H1 (cell line): ENCODE data around the gene ZNF219. TPM values are rescaled to one million over a fixed set of nuclear protein-coding genes. Genes with fewer than 3 reads are reported as not detected.

Source experiments
- CTCF ChIA-PET: fragments of 300-600 bp; sonication (Branson Sonifier 250); formaldehyde crosslinking; loops from one replicate; lab custom pipeline; 2021; ENCODE audit not compliant: partially characterized antibody; lab: Charles Lee
- POLR2A ChIA-PET: fragments of 300-600 bp; sonication (Branson Sonifier 250); formaldehyde crosslinking; loops from one replicate; lab custom pipeline; 2021; ENCODE audit warnings: inconsistent platforms; ENCODE audit not compliant: partially characterized antibody; lab: Charles Lee
- DNase-seq, 2 experiments: peaks; one replicate each; pipeline versions ENCODE4 v3.0.0 to v3.0.0-alpha.2; 2010 to 2022; ENCODE audit warnings: low spot score in 2 of 2, low read depth in 1 of 2, mixed read lengths in 1 of 2
- FAIRE-seq: peaks from 2 replicates; lab custom pipeline; 2011; peaks lifted over from hg19 to GRCh38; lab: Jason Lieb, UNC
- H2AFZ ChIP-seq: 2 replicates; pipeline ENCODE4 v1.8.1; 2012; ENCODE audit warnings: low read length, inconsistent platforms
- H2AK5ac ChIP-seq: 2 replicates; pipeline ENCODE4 v1.6.1; 2013; ENCODE audit warnings: low read depth, low read length
- H2BK120ac ChIP-seq: replicated peaks from 2 replicates; pipeline ENCODE3; 2013; ENCODE audit warnings: low read depth, low read length, inconsistent platforms
- H2BK12ac ChIP-seq: 2 replicates; pipeline ENCODE4 v1.6.1; 2013; ENCODE audit warnings: low read depth, low read length
- H2BK15ac ChIP-seq: 2 replicates; pipeline ENCODE4 v1.6.1; 2013; ENCODE audit warnings: low read length
- H2BK20ac ChIP-seq: 2 replicates; pipeline ENCODE4 v1.6.1; 2013; ENCODE audit warnings: low read length
- H2BK5ac ChIP-seq: 2 replicates; pipeline ENCODE4 v1.6.1; 2013; ENCODE audit warnings: low read depth, low read length
- H3K14ac ChIP-seq: 2 replicates; pipeline ENCODE4 v1.6.1; 2013; ENCODE audit warnings: inconsistent platforms; ENCODE audit not compliant: insufficient read length
- H3K18ac ChIP-seq: 2 replicates; pipeline ENCODE4 v1.6.1; 2013; ENCODE audit warnings: low read length; ENCODE audit errors: extremely low read depth
- H3K23ac ChIP-seq: 2 replicates; pipeline ENCODE4 v1.6.1; 2013; ENCODE audit warnings: inconsistent platforms; ENCODE audit not compliant: insufficient read length
- H3K23me2 ChIP-seq: 2 replicates; pipeline ENCODE4 v1.6.1; 2013; ENCODE audit warnings: low read depth, low read length
- H3K27ac ChIP-seq: 2 replicates; pipeline ENCODE4 v1.6.1; 2011; ENCODE audit warnings: low read depth, low read length, inconsistent platforms
- H3K27me3 ChIP-seq, 4 experiments: replicated peaks in 1 of 4; 1 replicate in 1 of 4; 2 replicates in 3 of 4; pipeline versions ENCODE4 v1.6.1 to v1.8.1; 2011 to 2013; ENCODE audit warnings: low read length in 3 of 4, mild to moderate bottlenecking in 3 of 4, inconsistent platforms in 2 of 4, mixed read lengths in 2 of 4, moderate library complexity in 1 of 4; ENCODE audit not compliant: control insufficient read depth in 3 of 4, insufficient read depth in 3 of 4; ENCODE audit errors: extremely low read depth in 1 of 4
- H3K36me3 ChIP-seq, 4 experiments: 2 replicates each; pipeline versions ENCODE4 v1.6.1 to v1.8.1; 2011 to 2013; ENCODE audit warnings: mild to moderate bottlenecking in 4 of 4, low read length in 3 of 4, moderate library complexity in 2 of 4, control low read depth in 1 of 4, inconsistent platforms in 1 of 4; ENCODE audit not compliant: insufficient read depth in 4 of 4, control insufficient read depth in 2 of 4
- H3K4ac ChIP-seq: replicated peaks from 2 replicates; pipeline ENCODE3; 2013; ENCODE audit warnings: low read length, low read depth, mixed read lengths, inconsistent platforms; ENCODE audit not compliant: insufficient read length
- H3K4me1 ChIP-seq, 4 experiments: replicated peaks in 1 of 4; 1 replicate in 1 of 4; 2 replicates in 3 of 4; pipeline versions ENCODE4 v1.6.1 to v1.8.1; 2011 to 2013; ENCODE audit warnings: low read length in 3 of 4, inconsistent platforms in 2 of 4, mixed read lengths in 1 of 4; ENCODE audit not compliant: insufficient read depth in 4 of 4, control insufficient read depth in 3 of 4
- H3K4me2 ChIP-seq, 2 experiments: 2 replicates each; pipeline versions ENCODE4 v1.6.1 to v1.8.1; 2011 to 2013; ENCODE audit warnings: low read depth in 2 of 2, low read length in 2 of 2, control low read depth in 1 of 2, inconsistent platforms in 1 of 2, mild to moderate bottlenecking in 1 of 2; ENCODE audit not compliant: insufficient read depth in 1 of 2
- H3K4me3 ChIP-seq, 4 experiments: fragments of 200-600, 300-600 bp in 1 of 4; sonication (generic), shearing (Covaris generic), sonication (Bioruptor Twin) in 1 of 4; 2 replicates each; pipeline versions ENCODE4 v1.5.1 to v1.8.1; 2011 to 2016; ENCODE audit warnings: low read length in 4 of 4, low read depth in 3 of 4, control low read depth in 2 of 4, inconsistent platforms in 2 of 4, mild to moderate bottlenecking in 2 of 4, mixed read lengths in 1 of 4, moderate library complexity in 1 of 4; ENCODE audit not compliant: insufficient read depth in 2 of 4; ENCODE audit errors: extremely low read depth in 1 of 4
- H3K56ac ChIP-seq: replicated peaks from 2 replicates; pipeline ENCODE3; 2013; ENCODE audit warnings: low read depth, mild to moderate bottlenecking, mixed read lengths, low read length, inconsistent platforms; ENCODE audit not compliant: insufficient read length
- H3K79me1 ChIP-seq: 2 replicates; pipeline ENCODE4 v1.6.1; 2013; ENCODE audit warnings: low read depth, low read length, control low read depth
- H3K79me2 ChIP-seq, 2 experiments: 2 replicates each; pipeline versions ENCODE4 v1.6.1 to v1.8.1; 2012 to 2013; ENCODE audit warnings: low read length in 2 of 2, mild to moderate bottlenecking in 2 of 2, inconsistent platforms in 1 of 2; ENCODE audit not compliant: insufficient read depth in 2 of 2, control insufficient read depth in 1 of 2
- H3K9ac ChIP-seq, 4 experiments: replicated peaks in 1 of 4; 1 replicate in 1 of 4; 2 replicates in 3 of 4; pipeline versions ENCODE4 v1.6.1 to v1.8.1; 2011 to 2013; ENCODE audit warnings: low read depth in 3 of 4, low read length in 3 of 4, control low read depth in 2 of 4, mild to moderate bottlenecking in 2 of 4, moderate library complexity in 2 of 4, inconsistent platforms in 1 of 4; ENCODE audit errors: extremely low read depth in 1 of 4
- H3K9me3 ChIP-seq, 2 experiments: 2 replicates each; pipeline versions ENCODE4 v1.6.1 to v1.8.1; 2012 to 2013; ENCODE audit warnings: mild to moderate bottlenecking in 2 of 2, moderate library complexity in 2 of 2, control low read depth in 1 of 2, inconsistent platforms in 1 of 2, low read depth in 1 of 2, low read length in 1 of 2, mixed read lengths in 1 of 2; ENCODE audit not compliant: insufficient read depth in 2 of 2
- H4K20me1 ChIP-seq, 2 experiments: replicated peaks in 1 of 2; 2 replicates each; pipeline versions ENCODE3 to v1.8.1; 2011 to 2013; ENCODE audit warnings: inconsistent platforms in 2 of 2, low read length in 2 of 2, mild to moderate bottlenecking in 1 of 2; ENCODE audit not compliant: insufficient read depth in 2 of 2, control insufficient read depth in 1 of 2
- H4K5ac ChIP-seq: 2 replicates; pipeline ENCODE4 v1.6.1; 2013; ENCODE audit warnings: low read length, low read depth, mixed read lengths, inconsistent platforms; ENCODE audit not compliant: insufficient read length
- H4K8ac ChIP-seq: 2 replicates; pipeline ENCODE4 v1.8.0; 2013; ENCODE audit warnings: mild to moderate bottlenecking, moderate library complexity, low read length, inconsistent platforms; ENCODE audit not compliant: insufficient read depth; ENCODE audit errors: extremely low read depth
- H4K91ac ChIP-seq: replicated peaks from 2 replicates; pipeline ENCODE3; 2013; ENCODE audit warnings: low read length, mixed read lengths, inconsistent platforms; ENCODE audit not compliant: insufficient read length
- BACH1 ChIP-seq: IDR thresholded peaks from 2 replicates; pipeline ENCODE4 v1.6.1; 2012; ENCODE audit warnings: low read length, improper control_type of control experiment
- CEBPB ChIP-seq: IDR thresholded peaks from 2 replicates; pipeline ENCODE4 v1.6.1; 2012; ENCODE audit warnings: low read depth, low read length
- WGBS, 2 experiments: shearing (Covaris generic) in 1 of 2; methylation state at CpG; one replicate each; pipeline versions ENCODE4 v1.1.6 to v1.1.7; 2013 to 2015; ENCODE audit warnings: low lambda C conversion rate in 2 of 2, mixed read lengths in 2 of 2, inconsistent platforms in 1 of 2, low coverage in 1 of 2, missing lambda C conversion rate in 1 of 2; ENCODE audit not compliant: insufficient replicate concordance in 2 of 2, insufficient coverage in 1 of 2, insufficient read length in 1 of 2; ENCODE audit errors: extremely low coverage in 1 of 2, missing lambda C conversion rate in 1 of 2; 5-methylcytosine and 5-hydroxymethylcytosine counted together
- polyA plus RNA-seq, 7 experiments: library from polyadenylated mRNA; depleted of rRNA in 3 of 7; stranded (reverse) in 5 of 7; unstranded in 2 of 7; fragments of >200 nt in 5 of 7; fragments of 200-250 nt in 2 of 7; gene quantifications; 1 replicate in 5 of 7; 2 replicates in 1 of 7; 4 replicates in 1 of 7; pipeline versions ENCODE4 v1.2.1 to v1.2.3, GENCODE V29; 2011 to 2013; ENCODE audit warnings: missing spikeins in 2 of 7, mixed read lengths in 2 of 7
- total RNA-seq: library from RNA; stranded (reverse); fragmentation: NEBNext Ultra II Directional; extraction: Animal tissue kit (Norgen Biotek cat#: 25700); gene quantifications from 2 replicates; pipeline ENCODE4 v1.2.1, GENCODE V29; 2021

The ZNF219 gene
- total and polyA plus RNA-seq, 2 of the 8 experiments (the other 6 are each of a cell fraction or from before 2014, with no cell fraction given) = 113 to 160 TPM

GRCh38 chr14:21043974-21044618 is 54.4 kb downstream of the ZNF219 start:
- Histone ChIP-seq H3K18ac (no peak overlapping the region), H3K9me3 (no peaks in the 10 kb centered on the region), H3K79me2 (no peaks in the 10 kb centered on the region), H3K79me1 (no peaks in the 10 kb centered on the region), H3K23ac (no peak overlapping the region), H2BK15ac (no peak overlapping the region), H3K23me2 (0 out of 2 replicates have a peak, but pooled peaks cover under 1% of the 10 kb centered on the region), H4K8ac (no peak overlapping the region), H4K91ac (no peak overlapping the region), H3K36me3 (no peaks in the 10 kb centered on the region), H2AK5ac (no peak overlapping the region), H2BK20ac (no peak overlapping the region), H3K56ac (no peak overlapping the region), H3K4me1 (peaks cover 6 to 8% (median 7%) of the 10 kb centered on the region in 4 experiments; a peak in 6 of 7 replicates), H4K5ac (no peak overlapping the region), H3K4ac (no peak overlapping the region), H2BK5ac (no peak overlapping the region), H3K4me3 (no peak overlapping the region), H4K20me1 (no peaks in the 10 kb centered on the region), H2BK12ac (no peak overlapping the region), H3K4me2 (no peak overlapping the region), H2BK120ac (no peak overlapping the region), H3K27ac (no peak overlapping the region), H3K14ac (no peak overlapping the region), H3K9ac (no peak overlapping the region), H2AFZ (no peak overlapping the region), H3K27me3 (peaks cover 0 to 3% (median 0%) of the 10 kb centered on the region in 4 experiments; a peak in 1 of 7 replicates)
- CTCF ChIA-PET = interaction anchor here (0.7 to 7.2 kb wide), 13 partner anchors 8 to 73 kb away, joined by 3 to 371 read pairs (median 4); partner anchors contain the start of gene NDRG2
- FAIRE-seq (no peak), DNase-seq (no peak)
- POLR2A ChIA-PET = interaction anchor here (0.8 to 1.6 kb wide), 3 partner anchors 9 to 29 kb away, joined by 3 to 4 read pairs (median 3); no protein-coding TSS in a partner anchor
- 92% methylated on average over 6 of the region's 6 CpGs; no CpG with 5 or more reads in 1 of the 2 experiments for WGBS, 2 experiments
- peak; percentile 55 for TF ChIP-seq CEBPB
- TF ChIP-seq BACH1 = no peak
- TF ChIP-seq, all 59 proteins: peak for 1
